GM18499 (cell line): Measurements from ENCODE around the gene TNIP2.
"Not testable (repeated sequence)": the region's sequence is repeated elsewhere in the genome, so short reads cannot be mapped to it uniquely, and the experiment has no call there.

Experiments
- ATAC-seq: cut with Tn5 transposase; IDR thresholded peaks from one replicate; pipeline ENCODE4 v1.9.1; 2021; ENCODE audit warnings: moderate number of reproducible peaks; ENCODE audit not compliant: insufficient read depth, unreplicated experiment

TNIP2 gene

DNA sequence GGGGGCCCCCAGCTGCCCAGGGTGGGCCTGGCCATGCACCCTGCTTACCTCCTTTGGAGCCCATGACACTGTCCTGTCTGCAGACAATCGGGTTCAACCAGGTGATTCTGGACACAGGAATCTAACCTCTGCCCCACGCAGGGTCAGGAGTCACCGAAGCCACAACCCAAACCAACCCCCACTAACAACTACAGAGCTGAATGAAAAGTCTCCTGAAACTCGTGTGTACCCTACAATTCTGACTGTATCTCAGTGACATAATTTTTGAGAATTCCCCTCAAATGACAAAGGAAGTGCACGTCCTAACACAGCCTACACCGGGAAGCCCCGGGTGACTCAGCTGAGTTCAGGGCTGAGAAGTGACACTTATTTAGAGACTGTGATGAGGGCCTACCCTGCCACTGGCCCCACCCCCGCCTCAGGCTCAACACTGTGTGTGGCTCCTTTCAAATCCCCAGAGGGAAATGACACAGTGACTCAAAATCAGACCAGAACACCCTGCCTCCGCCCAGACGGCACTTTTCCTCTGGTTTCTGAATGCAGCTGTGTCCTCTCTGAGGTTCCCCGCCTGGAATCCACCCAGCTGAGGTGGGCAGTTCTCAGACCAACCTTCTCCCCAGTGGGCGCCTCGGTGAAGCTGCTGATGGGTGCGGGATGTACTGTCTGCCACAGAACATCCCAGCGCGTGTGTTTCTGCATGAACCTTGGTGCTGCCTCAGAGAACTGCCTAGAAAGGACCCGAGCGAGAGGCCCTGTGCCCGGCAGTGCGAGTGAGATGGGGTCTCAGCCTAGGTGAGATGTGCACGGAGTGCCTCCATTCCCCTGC lies 9.9 kb downstream of the TNIP2 start:
- peak; percentile 67 for ATAC-seq

DNA sequence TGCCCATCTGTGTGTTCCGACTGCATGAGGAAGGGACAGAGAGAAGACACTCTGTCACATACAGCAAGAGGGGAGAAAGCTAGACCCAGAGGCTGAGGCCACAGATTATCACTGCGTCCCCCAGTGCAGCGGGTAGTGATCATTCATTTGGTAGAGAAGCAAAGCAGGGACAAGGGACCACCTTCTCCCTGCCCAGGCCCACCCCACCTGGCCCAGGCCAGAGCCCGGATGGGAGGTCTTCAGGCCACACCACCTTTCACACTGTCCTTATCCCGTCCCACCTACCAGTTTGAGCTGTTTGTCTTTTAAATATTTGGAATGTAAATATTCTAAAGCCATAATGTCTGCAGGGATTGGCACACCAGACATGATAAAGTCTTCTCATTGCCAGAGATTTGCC lies 10.6 kb downstream of the TNIP2 start:
- no peak for ATAC-seq

DNA sequence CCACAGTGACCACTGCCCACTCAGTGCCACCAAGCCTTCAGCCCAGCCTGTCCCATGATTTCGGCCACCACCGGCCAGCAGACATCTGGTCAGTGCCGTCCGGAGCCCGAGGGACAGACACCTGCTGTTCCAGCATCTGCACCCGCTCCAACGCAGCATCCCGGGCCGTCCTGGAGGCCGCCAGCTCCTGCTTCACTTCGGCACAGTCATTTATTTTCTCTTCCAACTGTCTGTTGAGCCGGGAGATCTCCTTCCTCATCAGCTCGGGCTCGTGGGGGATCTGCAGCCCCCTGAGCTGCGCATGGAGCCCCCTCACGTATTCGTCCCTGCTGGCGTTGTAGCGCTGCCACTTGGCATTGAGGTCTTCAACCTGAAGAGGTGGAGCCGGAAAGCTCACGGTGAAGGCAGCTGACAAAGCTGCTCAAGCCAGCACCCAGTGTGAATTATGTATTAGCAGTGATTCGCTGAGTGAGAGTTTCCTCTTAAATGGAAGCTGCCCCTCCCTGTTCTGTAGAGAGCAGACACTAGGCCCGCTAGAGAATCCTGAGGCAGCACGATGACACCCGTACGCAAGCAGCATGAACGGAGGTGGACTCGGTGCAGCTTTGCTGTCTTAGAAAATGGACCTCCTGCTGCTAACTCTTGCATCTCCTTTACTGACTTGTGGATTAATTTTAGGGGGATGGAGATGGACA lies 11.4 kb downstream of the TNIP2 start:
- ATAC-seq = no peak

DNA sequence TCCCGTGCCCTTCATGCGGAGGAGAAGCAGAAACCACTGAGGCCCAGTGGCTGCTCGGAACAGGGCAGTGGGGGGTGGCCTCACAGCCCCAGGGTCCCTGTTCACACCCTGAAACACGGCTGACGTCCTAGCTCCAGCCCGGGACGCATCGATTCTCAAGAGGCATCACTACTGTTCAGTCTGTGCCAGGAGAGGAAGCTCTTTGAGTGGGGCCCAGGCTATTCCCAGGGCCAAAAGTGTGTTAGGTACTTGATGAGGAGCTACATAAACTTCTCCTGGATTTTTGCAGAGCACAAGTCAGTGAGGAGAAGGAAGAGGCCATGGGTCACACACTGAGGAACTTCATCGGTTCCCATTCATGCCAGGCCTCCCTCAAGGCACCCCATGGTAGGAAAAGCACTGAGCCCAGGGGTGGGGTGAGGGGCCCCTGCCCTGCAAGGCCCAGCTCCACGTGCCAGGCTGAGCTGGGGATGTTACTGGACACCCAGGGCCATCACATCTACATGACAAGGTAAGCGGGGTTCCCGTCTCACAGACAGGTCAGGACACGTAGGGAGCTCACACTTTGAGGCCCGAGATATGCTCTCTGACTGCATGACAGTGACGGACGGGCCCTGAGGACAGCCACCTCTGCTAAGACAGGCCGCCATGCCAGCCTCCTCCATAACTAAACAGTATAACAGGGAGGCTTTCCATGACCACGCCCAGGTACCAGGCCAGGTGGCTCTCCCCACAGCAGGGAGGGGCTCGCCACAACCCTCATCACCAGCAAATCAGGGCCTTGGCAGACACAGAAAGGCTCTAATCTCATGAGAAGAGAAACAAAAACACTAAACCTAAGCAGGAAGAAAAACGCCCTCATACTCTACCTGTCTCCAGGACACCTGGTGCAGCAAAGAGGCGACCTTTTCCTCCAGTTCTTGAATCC lies 12.4 kb downstream of the TNIP2 start:
- no peak for ATAC-seq

DNA sequence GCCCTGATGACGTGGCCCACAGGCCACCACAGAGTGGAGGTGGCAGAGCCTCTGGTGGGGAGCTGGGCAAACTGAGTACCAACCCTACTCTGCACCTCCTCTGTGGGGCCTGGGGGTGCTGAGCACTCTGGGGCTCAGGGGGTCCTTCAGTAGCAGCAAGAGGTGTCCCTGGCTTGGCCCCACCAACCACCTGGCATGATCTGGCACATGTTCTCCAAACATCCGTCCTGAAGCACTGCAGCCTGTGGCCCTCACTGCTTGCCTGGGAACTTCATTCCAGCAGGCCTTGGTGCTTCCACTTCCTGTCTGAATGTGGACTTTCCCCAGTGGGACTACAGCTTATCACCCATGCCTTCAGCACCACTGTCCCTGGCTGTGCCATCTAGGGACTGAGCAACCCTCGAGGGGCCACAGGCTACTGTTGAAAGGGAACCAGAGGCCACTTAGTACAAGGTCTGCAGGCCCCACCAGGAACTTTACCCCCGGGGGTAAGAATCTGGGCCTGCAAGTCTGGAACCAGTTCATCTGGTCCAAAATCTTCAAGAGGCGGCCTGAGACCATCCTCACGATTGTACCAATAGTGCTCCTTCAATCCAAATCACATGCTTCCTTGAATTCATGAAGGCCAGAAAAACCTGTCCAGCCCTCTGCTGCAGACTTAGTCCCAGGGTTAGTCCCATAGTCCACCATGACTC lies 13.2 kb downstream of the TNIP2 start:
- ATAC-seq = no peak

DNA sequence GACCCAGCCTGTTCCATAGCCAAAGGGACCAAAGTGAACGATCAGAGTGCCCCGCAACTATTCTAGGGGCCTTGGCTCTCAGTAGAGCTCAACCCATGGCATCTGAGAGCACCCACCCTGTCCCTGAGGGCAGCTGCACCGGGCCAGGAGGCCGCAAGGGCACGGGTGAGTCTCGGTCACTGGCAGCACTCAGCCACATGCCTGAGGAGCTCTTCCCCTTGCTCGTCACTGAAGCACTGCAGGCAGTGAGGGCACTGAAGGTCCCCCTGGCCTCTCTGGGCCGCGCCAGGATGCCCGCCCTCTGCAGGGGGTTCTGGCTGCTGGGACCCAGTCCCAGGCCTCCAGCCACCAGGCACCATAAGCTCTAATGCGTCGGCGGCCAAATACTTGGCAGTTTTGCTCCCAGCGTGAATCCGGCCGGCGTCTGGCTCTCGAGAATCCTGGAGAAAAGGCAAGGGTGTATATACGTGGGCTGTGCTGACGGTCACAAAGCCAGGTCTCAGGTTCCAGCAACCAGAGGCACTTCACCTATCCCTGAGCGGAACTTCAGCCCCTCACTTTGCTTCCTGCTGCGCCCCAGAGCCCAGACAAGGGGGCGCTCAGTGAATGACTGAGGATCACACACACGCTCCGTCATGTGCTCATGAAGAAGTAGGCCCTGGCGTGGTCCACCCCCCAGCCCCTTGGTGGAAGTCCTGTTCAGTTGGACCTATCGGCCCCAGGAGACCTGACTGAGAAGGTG lies 13.9 kb downstream of the TNIP2 start:
- ATAC-seq = no peak

DNA sequence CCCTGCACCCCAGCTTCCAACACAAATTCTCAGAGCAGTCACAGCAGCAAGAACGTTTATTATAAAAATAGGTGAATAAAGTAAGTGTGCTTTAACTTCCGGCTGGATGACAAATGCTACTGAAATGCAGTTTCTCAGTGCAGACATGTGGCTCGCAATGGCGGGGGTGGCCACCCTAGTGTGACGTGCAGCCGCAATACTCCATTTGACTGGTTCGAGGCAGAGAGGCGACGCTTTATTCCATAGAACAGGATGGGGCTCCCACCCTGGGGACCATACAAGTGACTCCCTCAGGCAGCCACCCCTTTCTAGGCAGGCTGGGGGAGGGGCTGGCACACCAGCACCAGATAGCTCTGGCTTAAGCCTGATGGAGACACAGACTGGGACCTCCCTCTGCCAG lies 14.5 kb downstream of the TNIP2 start:
- ATAC-seq = no peak

DNA sequence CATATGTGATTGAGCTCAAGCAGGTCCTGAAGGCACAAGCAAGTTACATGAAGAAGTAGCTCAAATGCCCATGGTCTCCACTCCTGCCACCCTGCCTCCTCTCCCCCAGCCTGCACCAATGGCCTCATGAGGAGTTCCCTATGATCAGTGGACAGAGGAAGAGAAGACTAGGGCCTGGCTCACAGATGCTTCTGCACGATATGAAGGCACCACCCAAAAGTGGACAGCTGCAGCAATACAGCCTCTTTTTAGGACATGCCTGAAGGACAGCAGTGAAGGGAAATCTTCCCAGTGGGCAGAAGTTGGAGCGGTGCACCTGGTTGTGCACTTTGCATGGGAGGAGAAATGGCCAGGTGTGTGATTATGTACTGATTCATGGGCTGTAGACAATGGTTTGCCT lies 17.8 kb downstream of the TNIP2 start:
- ATAC-seq = not testable (repeated sequence)

DNA sequence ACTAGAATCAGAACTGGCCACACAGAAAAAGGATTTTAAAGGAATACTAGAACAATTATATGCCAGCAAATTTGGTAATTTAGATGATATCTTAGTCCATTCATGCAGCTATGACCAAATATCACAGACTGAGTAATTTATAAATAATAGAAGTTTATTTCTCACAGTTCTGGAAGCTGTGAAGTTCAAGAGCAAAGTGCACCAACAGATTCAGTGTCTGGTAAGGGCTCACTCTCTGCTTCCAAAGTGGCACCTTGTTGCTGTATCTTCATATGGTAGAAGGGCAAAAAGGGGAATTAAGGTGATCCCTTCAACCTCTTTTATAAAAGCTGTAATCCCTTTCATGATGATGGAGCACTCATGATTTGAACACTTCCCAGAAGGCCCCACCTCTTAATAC lies 20.3 kb downstream of the TNIP2 start:
- ATAC-seq = no peak

DNA sequence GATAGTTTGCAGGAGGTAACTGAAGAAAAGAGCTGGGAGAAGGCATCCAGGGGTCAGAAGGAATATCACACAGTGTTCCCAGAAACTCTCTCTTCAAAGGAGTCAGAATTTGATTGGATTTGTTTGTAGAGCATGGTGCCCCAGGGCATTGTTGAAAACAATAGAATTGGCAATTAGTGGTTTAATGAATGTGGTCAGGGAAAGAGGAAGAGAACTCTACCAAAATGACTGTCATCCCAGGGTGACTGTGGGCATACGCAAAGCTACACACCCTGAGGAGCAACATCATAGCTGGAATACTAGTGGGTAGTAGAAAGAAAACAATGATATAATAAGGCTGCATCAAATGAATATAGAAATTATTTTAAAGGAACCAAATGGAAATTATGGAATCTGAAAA lies 21.5 kb downstream of the TNIP2 start:
- no peak for ATAC-seq

DNA sequence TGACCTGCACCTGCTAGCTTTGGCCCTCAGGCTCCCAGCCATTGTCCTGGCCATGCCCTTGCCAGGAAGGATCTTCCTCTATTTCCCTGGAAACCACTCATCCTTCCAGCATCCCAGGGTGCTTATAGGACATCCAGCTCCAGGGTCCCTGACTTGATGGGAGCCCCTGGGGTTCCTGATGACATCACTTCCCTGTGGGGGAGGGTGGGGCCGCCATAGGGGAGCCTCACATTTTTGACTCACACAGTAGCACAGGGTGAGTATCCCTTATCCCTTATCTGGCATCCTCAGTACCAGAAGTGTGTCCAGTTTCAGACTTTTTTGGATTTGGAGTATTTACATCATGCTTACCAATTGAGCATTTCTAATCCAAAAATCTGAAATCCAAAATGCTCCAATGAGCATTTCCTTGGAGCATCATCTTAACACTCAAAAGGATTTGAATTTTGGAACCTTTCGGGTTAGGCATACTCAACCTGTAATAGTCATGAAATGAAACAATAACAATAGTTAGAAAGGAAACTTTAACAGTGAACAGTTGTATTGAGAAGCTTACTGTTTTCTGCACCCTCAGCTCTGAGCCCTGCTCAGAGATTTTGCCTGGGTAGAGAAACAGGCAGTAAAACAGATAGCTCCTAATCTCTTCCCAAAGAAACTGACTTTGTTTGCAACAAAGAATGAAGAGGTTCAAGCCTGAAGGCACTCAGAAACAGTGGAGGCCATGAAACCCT lies 22.1 kb downstream of the TNIP2 start:
- ATAC-seq = no peak

DNA sequence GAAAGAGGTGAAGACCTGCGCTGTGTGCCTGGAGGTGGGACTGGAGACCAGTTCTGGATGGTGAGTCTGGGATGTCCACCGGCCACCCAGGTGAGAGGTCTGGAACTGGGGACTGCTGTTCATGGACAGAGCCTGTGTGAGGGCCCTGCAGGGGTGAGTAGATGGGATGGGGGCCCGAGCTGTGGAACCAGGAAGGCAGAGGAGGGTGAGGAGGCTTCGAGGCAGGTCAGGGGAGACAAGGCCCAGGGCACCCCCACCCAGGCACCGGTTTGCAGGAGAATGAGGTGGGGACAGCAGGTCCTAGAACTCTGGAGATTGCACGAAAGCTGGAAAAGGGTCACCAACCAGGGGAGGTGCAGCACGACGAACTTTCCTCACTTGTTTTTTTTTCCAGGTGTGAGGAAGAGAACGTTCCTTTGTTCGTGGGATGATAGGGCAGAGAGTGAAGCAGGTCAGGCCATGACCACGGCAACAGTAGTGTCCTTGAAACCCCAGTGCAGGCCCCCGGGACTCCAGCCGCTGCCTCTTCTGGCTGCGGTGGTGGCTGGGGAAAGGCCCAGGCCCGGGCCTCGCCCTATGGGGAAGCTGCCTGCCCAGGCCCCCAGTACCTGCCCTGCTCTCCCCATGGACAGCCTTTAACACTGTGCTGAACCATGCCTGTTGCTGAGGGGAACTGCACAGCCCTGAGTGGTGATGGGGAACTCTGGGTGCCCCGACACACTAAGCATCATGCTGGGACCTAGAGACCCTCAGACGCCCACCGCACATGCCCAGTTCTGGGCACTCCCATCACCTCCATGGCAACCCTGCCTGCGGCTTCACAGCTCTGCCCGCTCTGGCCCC lies 22.9 kb downstream of the TNIP2 start:
- no peak for ATAC-seq

DNA sequence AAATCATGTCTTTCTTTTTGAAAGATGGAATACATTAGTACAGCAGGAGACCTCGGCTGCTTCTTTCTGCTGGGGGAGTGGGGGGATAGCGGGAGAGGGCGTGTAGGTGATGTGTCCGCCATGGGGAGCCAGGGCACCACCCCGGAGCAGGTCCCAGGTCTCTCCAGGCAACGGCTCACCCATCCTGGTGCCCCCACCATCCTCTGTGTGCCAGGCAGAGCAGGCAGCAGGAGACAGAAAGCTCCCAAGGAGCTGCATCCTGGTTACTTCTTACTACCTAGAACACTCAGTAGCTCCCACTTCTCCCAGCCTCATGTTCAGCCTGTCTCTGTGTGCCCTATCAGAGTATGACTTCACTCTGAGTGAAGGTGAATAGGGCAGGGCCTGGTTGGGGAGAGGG lies 23.6 kb downstream of the TNIP2 start:
- no peak for ATAC-seq

DNA sequence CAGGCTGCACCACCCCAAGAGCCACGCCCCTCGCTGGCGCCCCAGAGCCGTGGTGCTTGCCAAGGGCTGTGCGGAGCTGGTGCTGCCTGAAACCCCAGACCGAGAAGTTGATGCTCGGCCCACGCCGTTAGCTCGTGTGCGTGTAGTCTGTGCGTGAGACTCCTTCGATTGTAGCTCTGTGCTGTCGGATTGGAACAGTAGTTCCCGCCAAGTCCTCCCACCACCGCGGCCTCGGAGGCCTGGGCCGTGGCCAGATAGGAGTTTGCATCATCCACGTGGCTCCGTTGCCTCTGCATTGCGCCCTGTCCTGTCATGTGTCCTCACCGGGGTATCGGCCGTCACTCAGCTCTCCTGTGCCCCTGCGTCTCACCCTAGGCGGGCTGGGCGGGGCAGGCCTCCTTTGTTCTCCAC lies 24.2 kb downstream of the TNIP2 start:
- no peak for ATAC-seq

DNA sequence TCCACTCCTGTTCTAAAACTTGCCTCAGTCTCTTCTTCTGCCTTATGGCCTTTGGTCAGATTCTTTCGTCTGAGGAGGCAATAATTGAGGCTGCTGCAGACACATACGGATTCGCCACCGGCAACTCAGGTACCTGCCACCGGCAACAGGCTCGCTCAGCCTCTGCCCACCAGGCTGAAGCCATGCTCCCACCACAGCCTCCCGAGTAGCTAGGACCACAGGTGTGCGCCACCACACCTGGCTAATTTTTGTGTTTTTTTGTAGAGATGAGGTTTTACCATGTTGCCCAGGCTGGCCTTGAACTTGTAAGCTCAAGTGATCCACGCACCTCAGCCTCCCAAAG lies 26.6 kb downstream of the TNIP2 start:
- no peak for ATAC-seq

DNA sequence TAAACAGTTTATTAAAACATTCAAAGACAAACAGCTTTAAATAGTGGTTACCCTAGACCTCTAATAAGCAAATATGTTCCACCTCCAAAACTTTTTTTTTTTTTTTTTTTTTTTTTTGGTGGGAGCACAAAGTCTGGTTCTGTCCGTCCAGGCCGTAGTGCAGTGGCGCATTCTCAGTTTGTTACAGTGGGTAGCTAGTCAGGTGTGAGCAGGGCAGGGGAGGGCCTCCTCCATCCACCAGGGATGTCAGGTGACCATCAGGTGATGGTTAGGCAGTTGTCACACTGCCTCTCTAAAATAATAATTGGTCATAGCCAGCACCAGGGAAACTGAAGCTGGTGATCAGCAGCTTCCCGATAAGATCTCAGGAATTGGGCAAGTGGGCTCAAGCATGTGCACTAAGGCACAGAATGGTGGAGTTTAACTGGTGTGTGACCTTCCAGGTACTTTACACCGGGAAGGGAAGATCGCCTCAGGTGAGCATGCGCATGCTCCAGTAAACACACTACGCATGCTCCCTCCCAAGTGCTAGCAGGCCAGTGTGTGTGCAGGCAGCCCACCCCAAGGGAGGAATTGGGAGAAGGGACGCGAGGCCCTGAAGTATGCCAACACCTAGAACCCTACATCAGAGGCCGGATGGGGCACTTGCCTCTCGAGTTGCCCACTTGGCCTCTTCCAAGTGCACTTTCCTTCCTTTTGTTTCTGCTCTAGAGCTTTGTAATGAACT lies 27.2 kb downstream of the TNIP2 start:
- ATAC-seq = no peak

DNA sequence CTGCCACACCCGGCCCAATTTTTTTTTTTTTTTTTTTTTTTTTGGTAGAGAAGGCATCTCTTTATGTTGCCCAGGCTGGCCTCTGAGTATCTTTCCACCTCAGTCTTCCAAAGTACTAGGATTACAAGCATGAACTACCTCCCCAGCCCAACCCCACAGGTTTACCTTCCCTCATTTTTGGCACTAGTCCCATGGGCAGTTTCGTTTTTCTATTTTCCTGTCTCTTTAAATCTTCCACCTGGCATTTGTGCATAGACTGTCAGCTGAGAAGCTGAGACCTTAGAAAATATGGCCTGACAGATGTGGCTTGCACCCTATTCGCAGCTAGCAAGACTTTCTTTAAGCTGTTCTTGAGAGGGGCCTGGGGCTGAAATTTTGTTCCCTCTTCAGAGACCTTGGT lies 27.9 kb downstream of the TNIP2 start:
- ATAC-seq = no peak

DNA sequence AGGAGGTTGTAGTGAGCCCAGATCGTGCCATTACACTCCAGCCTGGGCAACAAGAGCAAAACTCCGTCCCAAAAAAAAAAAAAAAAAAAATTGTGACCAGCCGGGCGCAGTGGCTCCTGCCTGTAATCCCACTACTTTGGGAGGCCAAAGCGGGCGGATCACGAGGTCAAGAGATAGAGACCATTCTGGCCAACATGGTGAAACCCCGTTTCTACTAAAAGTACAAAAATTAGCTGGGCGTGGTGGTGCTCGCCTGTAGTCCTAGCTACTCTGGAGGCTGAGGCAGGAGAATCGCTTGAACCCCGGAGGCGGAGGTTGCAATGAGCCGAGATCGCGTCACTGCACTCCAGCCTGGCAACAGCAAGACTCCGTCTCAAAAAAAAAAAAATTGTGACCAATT lies 29.3 kb downstream of the TNIP2 start:
- ATAC-seq = not testable (repeated sequence)
